Panc1 (cell line): ENCODE data around the gene STAB1.

ENCODE experiments used
- CTCF ChIP-seq: fragments of 450-650 bp; IDR thresholded peaks from 2 replicates; pipeline ENCODE4 v1.5.1; 2017; ENCODE audit warnings: mild to moderate bottlenecking
- REST ChIP-seq, 2 experiments: IDR thresholded peaks; 2 replicates each; pipeline ENCODE4 v1.6.1; 2011 to 2012; ENCODE audit warnings: low read depth in 2 of 2, control low read depth in 1 of 2, low read length in 1 of 2, mild to moderate bottlenecking in 1 of 2, moderate library complexity in 1 of 2; ENCODE audit not compliant: insufficient read depth in 1 of 2
- SIN3A ChIP-seq: IDR thresholded peaks from 2 replicates; pipeline ENCODE4 v1.6.1; 2012; ENCODE audit warnings: low read depth, mild to moderate bottlenecking, low read length, moderate library complexity, borderline replicate concordance; ENCODE audit not compliant: insufficient read depth

- no peak for TF ChIP-seq CTCF
- TF ChIP-seq REST (IDR thresholded peaks at IDR 0.05; ENCODE audit: insufficient read depth in 1 of 2, low read depth in 2 of 2, low read length in 1 of 2): no peak
- no peak for TF ChIP-seq SIN3A
Measured at GRCh38 chr3:52468336-52468735, 26.8 kb upstream of the STAB1 start.
